BJ (cell line): ENCODE results near the gene TCTN1. TPM values are rescaled to one million over a fixed set of nuclear protein-coding genes. Genes with fewer than 3 reads are reported as not detected.
"Not testable (repeated sequence)": the region's sequence is repeated elsewhere in the genome, so short reads cannot be mapped to it uniquely, and the experiment has no call there.

Source experiments
- CTCF ChIA-PET: fragments of 350-600 bp; formaldehyde crosslinking; extraction: SDS; loops from one replicate; lab custom pipeline; 2021; ENCODE audit warnings: antibody characterized with exemption, inconsistent platforms; lab: Yijun Ruan, JAX
- POLR2A ChIA-PET: fragments of 300-600 bp; sonication (Branson Sonifier 250); formaldehyde crosslinking; extraction: SDS; loops from one replicate; lab custom pipeline; 2021; ENCODE audit warnings: antibody characterized with exemption; lab: Charles Lee
- DNase-seq: peaks from one replicate; pipeline ENCODE4 v3.0.0-alpha.2; 2011; ENCODE audit warnings: low read depth
- H3K27me3 ChIP-seq: 2 replicates; pipeline ENCODE4 v1.6.0; 2011; ENCODE audit warnings: low read length; ENCODE audit not compliant: control insufficient read depth, insufficient read depth
- H3K36me3 ChIP-seq: 2 replicates; pipeline ENCODE4 v1.5.1; 2011; ENCODE audit warnings: low read length; ENCODE audit not compliant: control insufficient read depth, insufficient read depth
- H3K4me3 ChIP-seq: 2 replicates; pipeline ENCODE4 v1.5.1; 2011; ENCODE audit warnings: low read depth, mild to moderate bottlenecking, control low read depth, low read length
- polyA plus RNA-seq: library from polyadenylated mRNA; depleted of rRNA; stranded (reverse); fragments of >200 nt; gene quantifications from 2 replicates; pipeline ENCODE4 v1.2.3, GENCODE V29; 2011
- TF ChIP-seq, protein P1 (sequence below): IDR thresholded peaks from 2 replicates; pipeline ENCODE4 v1.5.1; 2011; ENCODE audit warnings: low read depth, mild to moderate bottlenecking, control low read depth, inconsistent platforms, low read length, moderate library complexity; ENCODE audit not compliant: insufficient read depth

Gene TCTN1
- polyA plus RNA-seq, 1 experiment = 34.1 TPM

- POLR2A ChIA-PET = no interaction called here
- H3K27me3 ChIP-seq = no peaks in the 10 kb centered on the region
- no peak overlapping the region for H3K4me3 ChIP-seq
- H3K36me3 ChIP-seq = no peaks in the 10 kb centered on the region
- DNase-seq = no peak
- TF ChIP-seq, protein P1, sequence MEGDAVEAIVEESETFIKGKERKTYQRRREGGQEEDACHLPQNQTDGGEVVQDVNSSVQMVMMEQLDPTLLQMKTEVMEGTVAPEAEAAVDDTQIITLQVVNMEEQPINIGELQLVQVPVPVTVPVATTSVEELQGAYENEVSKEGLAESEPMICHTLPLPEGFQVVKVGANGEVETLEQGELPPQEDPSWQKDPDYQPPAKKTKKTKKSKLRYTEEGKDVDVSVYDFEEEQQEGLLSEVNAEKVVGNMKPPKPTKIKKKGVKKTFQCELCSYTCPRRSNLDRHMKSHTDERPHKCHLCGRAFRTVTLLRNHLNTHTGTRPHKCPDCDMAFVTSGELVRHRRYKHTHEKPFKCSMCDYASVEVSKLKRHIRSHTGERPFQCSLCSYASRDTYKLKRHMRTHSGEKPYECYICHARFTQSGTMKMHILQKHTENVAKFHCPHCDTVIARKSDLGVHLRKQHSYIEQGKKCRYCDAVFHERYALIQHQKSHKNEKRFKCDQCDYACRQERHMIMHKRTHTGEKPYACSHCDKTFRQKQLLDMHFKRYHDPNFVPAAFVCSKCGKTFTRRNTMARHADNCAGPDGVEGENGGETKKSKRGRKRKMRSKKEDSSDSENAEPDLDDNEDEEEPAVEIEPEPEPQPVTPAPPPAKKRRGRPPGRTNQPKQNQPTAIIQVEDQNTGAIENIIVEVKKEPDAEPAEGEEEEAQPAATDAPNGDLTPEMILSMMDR = no peak
- CTCF ChIA-PET = interaction anchor here (0.5 to 21.2 kb wide), 12 partner anchors 8 to 1015 kb away, joined by 3 to 340 read pairs (median 16); partner anchors contain the start of gene ARPC3
These were observed 14.6 kb upstream of the TCTN1 start for GRCh38 chr12:110599334-110599733.

GRCh38 chr12:110600254-110600653, 13.7 kb upstream of the TCTN1 start:
- Histone ChIP-seq H3K27me3 (no peaks in the 10 kb centered on the region), H3K4me3 (no peak overlapping the region), H3K36me3 (no peaks in the 10 kb centered on the region)
- TF ChIP-seq, protein P1 = peak; percentile 32; the same call in 1 of the 2 replicates
- ChIA-PET CTCF (interaction anchor here (0.6 to 21.2 kb wide), 26 partner anchors 9 to 287 kb away, joined by 3 to 340 read pairs (median 10); partner anchors contain the start of genes ARPC3, FAM216A, GPN3 and RAD9B), POLR2A (interaction anchor here (1.0 kb wide), 1 partner anchor 150 kb away, joined by 3 read pairs; the partner anchor contains the start of gene ARPC3)
- DNase-seq = no peak

DNA sequence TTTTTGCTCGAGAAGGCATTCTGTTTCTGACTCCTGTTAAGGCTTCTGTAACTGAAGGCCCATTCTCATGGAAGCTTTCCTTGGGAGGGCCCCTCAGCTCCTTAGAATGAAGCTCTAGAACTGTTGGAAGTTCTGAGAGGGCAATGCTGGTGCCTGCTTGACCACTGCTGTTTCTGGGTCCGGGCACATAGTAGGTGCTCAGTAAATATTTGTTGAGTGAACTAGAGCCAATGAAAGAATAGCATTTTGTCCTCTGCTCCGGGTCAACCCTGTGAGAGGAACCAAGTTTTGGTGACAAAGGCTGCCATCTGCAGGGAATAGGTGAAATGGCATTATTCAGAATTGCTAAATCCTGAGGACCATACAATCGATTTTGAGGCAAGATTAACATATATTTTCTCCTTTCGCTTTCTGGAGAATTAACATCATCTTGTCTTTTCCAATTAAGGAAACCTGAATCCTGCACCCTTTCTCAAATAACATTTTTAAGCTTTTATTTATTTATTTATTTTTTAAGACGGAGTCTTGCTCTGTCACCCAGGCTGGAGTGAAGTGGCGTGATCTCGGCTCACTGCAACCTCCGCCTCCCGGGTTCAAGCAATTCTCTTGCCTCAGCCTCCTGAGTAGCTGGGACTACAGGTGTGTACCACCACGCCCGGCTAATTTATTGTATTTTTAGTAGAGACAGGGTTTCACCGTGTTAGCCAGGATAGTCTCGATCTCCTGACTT, 11.7 kb upstream of the TCTN1 start:
- POLR2A ChIA-PET, H3K36me3 ChIP-seq, DNase-seq, H3K4me3 ChIP-seq, H3K27me3 ChIP-seq: not testable (repeated sequence)
- TF ChIP-seq, protein P1 = peak; percentile 72
- CTCF ChIA-PET = interaction anchor here (0.6 to 21.2 kb wide), 41 partner anchors 8 to 1213 kb away, joined by 3 to 340 read pairs (median 5); partner anchors contain the start of genes ARPC3, FAM216A, GPN3 and RAD9B

DNA sequence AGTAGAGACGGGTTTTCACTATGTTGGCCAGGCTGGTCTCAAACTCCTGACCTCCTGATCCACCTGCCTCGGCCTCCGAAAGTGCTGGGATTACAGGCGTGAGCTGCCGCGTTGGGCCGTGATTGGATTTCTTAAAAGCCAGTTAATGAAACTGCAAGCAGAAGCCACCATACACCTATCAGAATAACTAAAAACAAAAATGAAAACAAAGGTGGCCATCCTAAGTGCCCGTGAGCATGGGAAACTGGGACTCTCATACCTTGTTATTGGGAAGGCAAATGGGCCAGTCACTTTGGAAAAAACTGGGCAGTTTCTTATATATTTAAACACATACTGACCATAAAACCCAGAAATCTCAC, 7.7 kb upstream of the TCTN1 start:
- CTCF ChIA-PET = interaction anchor here (2.5 to 21.2 kb wide), 3 partner anchors 92 to 155 kb away, joined by 8 to 340 read pairs (median 106); partner anchors contain the start of genes ARPC3 and FAM216A
- DNase-seq = no peak

More for the DNA sequence above, 7.7 kb upstream of the TCTN1 start:
- Histone ChIP-seq H3K4me3 (no peak overlapping the region), H3K36me3 (no peaks in the 10 kb centered on the region), H3K27me3 (no peaks in the 10 kb centered on the region; the same call in 1 of the 2 replicates)
- TF ChIP-seq, protein P1 = no peak
- POLR2A ChIA-PET = no interaction called here
